D721Med (cell line): ENCODE data around the gene POLE.

Experiments
- DNase-seq: peaks from one replicate; pipeline ENCODE4 v3.0.0; 2011; ENCODE audit warnings: low spot score; ENCODE audit not compliant: insufficient read length
- FAIRE-seq: peaks from 2 replicates; lab custom pipeline; 2011; peaks lifted over from hg19 to GRCh38; lab: Jason Lieb, UNC
- TF ChIP-seq, protein P1 (sequence below): IDR thresholded peaks from 2 replicates; pipeline ENCODE4 v1.5.1; 2012; ENCODE audit warnings: mild to moderate bottlenecking, control low read depth; ENCODE audit not compliant: insufficient read depth; ENCODE audit errors: missing control alignments

POLE gene, protein sequence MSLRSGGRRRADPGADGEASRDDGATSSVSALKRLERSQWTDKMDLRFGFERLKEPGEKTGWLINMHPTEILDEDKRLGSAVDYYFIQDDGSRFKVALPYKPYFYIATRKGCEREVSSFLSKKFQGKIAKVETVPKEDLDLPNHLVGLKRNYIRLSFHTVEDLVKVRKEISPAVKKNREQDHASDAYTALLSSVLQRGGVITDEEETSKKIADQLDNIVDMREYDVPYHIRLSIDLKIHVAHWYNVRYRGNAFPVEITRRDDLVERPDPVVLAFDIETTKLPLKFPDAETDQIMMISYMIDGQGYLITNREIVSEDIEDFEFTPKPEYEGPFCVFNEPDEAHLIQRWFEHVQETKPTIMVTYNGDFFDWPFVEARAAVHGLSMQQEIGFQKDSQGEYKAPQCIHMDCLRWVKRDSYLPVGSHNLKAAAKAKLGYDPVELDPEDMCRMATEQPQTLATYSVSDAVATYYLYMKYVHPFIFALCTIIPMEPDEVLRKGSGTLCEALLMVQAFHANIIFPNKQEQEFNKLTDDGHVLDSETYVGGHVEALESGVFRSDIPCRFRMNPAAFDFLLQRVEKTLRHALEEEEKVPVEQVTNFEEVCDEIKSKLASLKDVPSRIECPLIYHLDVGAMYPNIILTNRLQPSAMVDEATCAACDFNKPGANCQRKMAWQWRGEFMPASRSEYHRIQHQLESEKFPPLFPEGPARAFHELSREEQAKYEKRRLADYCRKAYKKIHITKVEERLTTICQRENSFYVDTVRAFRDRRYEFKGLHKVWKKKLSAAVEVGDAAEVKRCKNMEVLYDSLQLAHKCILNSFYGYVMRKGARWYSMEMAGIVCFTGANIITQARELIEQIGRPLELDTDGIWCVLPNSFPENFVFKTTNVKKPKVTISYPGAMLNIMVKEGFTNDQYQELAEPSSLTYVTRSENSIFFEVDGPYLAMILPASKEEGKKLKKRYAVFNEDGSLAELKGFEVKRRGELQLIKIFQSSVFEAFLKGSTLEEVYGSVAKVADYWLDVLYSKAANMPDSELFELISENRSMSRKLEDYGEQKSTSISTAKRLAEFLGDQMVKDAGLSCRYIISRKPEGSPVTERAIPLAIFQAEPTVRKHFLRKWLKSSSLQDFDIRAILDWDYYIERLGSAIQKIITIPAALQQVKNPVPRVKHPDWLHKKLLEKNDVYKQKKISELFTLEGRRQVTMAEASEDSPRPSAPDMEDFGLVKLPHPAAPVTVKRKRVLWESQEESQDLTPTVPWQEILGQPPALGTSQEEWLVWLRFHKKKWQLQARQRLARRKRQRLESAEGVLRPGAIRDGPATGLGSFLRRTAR (N-terminal part only)

DNA sequence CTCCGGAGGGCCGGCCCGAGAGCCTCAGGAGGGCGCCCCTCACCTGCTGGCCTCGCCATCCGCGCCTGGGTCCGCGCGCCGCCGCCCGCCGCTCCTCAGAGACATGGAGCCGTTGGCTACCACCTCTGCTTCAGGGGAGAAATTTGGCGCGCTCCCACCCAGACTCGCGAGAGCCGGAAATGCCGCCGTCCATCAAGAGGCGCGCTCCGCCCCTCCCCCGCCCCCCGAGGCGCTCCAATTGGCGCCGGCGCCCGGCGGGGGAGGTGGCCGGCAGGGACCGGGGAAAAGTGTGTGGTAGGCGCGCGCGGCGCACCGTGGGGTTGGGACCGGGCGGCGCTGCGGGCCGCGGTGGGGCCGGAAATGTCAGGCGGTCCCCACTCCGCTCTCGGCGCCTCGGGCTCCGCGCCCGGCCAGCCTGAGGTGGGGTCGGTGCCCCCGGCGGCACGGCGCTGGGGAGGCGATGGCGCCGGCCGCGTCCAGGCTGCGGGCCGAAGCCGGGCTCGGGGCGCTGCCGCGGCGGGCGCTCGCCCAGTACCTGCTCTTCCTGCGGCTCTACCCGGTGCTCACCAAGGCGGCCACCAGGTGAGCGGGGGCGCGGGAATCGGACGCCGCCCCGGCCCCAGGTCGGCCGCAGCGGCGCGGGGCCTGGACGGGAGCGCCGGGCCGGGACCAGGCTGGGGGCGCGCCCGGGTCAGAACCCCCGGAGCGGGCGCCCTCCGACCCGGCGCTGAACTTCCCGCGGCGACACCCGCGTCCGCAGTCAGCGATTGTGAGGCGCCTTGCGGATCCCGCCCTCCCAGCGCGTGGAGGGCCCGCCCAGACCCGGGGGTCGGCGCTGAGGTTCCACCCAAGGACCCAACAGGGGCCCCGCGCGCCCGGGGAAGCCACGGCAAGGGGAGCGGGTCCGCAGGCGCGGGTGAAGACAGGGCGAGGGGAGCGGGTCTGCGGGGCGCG, at the start of gene POLE, which contains the start of gene PXMP2:
Gene POLE, minus strand, starts transcription at position 132 of the 954 bp plus-strand sequence. Its CDS starts 27 bp downstream, at position 105.
Gene PXMP2, plus strand, starts transcription at position 377 of the 954 bp plus-strand sequence. Its CDS starts 84 bp downstream, at position 461.
- no peak for FAIRE-seq

DNA sequence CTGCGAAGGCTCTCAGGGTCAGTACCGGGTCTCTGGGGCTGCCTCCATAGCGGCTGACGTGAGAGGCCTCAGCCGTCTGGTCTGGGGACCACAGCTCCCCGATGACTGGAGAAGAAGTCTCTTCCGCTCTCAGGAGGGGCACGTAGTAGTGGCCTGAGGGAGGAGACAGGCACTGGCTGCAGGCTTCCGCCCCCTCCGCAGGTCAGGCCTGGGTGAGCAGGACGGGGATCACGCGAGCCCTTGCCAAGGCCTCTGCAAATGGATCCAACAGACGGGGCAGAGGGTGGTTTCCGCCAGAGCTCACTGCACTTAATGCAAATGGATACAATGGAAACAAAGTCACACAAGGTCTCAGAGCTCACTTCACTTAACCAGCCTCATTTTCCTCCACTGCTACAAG, 49.8 kb upstream of the POLE start:
- TF ChIP-seq, protein P1, sequence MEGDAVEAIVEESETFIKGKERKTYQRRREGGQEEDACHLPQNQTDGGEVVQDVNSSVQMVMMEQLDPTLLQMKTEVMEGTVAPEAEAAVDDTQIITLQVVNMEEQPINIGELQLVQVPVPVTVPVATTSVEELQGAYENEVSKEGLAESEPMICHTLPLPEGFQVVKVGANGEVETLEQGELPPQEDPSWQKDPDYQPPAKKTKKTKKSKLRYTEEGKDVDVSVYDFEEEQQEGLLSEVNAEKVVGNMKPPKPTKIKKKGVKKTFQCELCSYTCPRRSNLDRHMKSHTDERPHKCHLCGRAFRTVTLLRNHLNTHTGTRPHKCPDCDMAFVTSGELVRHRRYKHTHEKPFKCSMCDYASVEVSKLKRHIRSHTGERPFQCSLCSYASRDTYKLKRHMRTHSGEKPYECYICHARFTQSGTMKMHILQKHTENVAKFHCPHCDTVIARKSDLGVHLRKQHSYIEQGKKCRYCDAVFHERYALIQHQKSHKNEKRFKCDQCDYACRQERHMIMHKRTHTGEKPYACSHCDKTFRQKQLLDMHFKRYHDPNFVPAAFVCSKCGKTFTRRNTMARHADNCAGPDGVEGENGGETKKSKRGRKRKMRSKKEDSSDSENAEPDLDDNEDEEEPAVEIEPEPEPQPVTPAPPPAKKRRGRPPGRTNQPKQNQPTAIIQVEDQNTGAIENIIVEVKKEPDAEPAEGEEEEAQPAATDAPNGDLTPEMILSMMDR = no peak
- FAIRE-seq (no peak), DNase-seq (no peak)

More for the DNA sequence above, at the start of gene POLE, which contains the start of gene PXMP2:
- DNase-seq = peak; percentile 96
- TF ChIP-seq, protein P1 = no peak

DNA sequence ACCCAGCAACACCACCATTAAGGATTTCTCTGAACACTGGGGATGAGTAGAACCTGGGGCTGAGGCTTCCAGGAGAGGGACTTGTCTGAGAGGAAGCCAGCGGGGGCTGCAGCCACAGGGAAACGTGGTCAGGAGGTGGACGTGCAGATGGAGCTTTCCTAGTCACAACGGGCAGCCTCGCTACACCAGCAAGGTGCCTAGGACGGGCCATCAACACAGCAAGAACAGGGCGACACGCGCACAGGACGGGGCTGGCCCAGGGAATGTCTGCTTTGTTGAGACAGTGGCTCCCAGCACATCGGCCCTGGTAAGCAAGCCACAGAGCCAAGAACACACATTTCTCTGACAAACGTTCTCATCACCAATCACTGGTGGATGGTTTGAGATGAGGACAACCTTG, 49.2 kb upstream of the POLE start:
- FAIRE-seq = no peak
- TF ChIP-seq, protein P1 = no peak

DNA sequence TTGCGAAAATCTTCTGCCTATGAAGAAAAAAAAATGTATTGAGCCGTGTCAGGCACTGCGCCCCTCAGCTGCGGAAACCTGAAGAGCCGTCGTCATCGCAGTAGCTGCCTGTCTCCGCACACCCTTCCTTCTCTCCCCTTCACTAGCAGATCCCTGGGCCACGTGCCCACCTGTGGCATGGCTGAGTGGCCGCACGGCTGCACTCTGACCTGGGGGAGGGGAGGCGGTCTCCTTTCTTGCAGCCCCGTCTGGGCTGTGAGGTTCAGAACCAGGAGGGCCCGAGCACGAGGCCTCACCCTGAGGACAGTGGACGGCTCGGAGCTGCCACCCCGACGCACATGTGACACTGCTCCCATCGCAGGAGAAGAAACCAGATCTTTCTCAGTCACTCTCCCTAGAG, 48.4 kb upstream of the POLE start:
- DNase-seq (no peak), FAIRE-seq (no peak)
- TF ChIP-seq, protein P1 = no peak

More for the DNA sequence above, 49.2 kb upstream of the POLE start:
- DNase-seq = no peak

DNA sequence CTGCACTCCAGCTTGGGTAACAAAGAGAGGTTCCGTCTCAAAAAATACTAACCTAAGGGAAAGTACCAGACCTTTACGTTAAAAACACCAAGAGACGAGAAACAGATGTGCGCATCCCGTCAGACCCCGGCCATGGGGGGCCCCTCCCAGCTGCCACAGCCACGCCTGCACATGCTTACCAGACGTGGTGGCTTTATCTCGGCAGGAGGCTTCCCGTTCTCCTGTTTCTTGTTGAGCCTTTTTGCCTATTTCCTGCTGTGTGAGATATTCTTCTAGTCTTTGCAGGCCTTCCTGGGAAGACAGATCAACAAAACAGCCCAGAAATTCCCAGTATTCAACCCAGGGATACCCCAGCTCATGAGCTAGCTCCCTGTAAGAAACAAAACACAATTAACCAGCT, 47.1 kb upstream of the POLE start:
- TF ChIP-seq, protein P1 = no peak
- no peak for DNase-seq
- no peak for FAIRE-seq

DNA sequence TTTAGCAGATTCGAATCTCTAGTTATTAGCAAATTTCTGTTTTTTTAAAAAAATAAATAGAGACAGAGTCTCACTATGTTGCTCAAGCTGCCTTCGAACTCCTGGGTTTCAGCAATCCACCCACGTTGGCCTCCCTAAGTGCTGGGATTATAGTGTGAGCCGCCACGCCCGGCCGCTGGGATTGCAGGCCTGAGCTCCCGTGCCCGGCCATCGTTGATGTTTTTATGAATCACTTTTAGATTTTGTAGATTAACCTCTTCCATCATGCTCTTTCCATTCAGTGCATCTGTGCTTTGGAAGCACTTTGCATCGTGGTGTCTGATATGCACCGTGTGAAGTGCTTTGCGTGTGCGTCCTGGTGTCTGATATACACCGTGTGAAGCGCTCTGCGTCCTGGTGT, 44.4 kb upstream of the POLE start:
- FAIRE-seq = no peak
- DNase-seq = no peak
- TF ChIP-seq, protein P1 = no peak
